Stimulated activated memory B cell treated with anti-CD40 and anti-IgM and Interleukin-4, amounts not matched to agents 10 μg/mL and 1 μg/mL and 100 μg/mL, for 72 hours (primary cell): ENCODE data around the gene TPM3.
"Not testable (repeated sequence)": the region's sequence is repeated elsewhere in the genome, so short reads cannot be mapped to it uniquely, and the experiment has no call there.

Experiments
- ATAC-seq: fragments of 150-1000 bp; cut with Tn5 transposase; 2 replicates; pipeline ENCODE4 v1.10.0; 2021
- H3K27ac Mint-ChIP-seq: one replicate; pipeline ENCODE4 v1.8.0; 2022; ENCODE audit warnings: mild to moderate bottlenecking, mixed read lengths
- H3K27me3 Mint-ChIP-seq: one replicate; pipeline ENCODE4 v1.8.0; 2022; ENCODE audit warnings: mixed read lengths
- H3K36me3 Mint-ChIP-seq: one replicate; pipeline ENCODE4 v1.8.0; 2022; ENCODE audit warnings: mixed read lengths
- H3K4me1 Mint-ChIP-seq: one replicate; pipeline ENCODE4 v1.8.0; 2022; ENCODE audit warnings: mixed read lengths
- H3K4me3 Mint-ChIP-seq: one replicate; pipeline ENCODE4 v1.8.0; 2022; ENCODE audit warnings: mild to moderate bottlenecking, moderate library complexity, mixed read lengths
- H3K9me3 Mint-ChIP-seq: one replicate; pipeline ENCODE4 v1.8.0; 2022; ENCODE audit warnings: mixed read lengths

TPM3 gene

DNA sequence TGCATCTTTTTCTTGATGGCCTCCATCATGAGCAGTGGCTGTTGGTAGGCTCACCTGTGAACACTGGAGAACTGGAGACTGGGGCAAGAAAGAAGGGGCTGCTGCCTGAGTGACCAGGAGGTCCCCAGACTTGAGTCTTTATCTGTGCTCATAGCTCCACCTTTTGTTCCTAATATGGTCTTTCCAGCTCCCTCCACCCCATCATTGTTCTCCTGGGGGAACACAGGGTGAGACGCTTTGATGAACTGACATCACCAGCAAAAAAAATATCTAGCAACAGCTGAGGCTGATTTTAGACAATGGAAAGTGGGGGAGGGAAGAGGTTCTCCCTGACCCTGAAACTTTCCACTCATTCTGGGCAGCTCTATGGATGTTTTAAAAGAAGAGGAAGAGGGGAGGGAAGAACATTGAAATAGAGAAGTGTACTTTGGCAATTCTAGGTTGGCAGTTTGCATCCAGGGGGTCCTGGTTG, at the start of gene TPM3:
TPM3 (minus strand) TSS at position 111 of the 472 bp plus-strand sequence; CDS start at position 29, 82 bp downstream.
- H3K4me3 Mint-ChIP-seq = no peak within 1 kb of the TSS
- H3K36me3 Mint-ChIP-seq = no peaks in the 10 kb centered on the region
- no peaks in the 10 kb centered on the region for H3K9me3 Mint-ChIP-seq
- no peak for ATAC-seq
- H3K27me3 Mint-ChIP-seq = peaks cover 34% of the 10 kb centered on the region
- no peak within 1 kb of the TSS for H3K27ac Mint-ChIP-seq
- peaks cover 5% of the 10 kb centered on the region for H3K4me1 Mint-ChIP-seq

- H3K4me1 Mint-ChIP-seq = peaks cover 7% of the 10 kb centered on the region
- no peaks in the 10 kb centered on the region for H3K27me3 Mint-ChIP-seq
- peaks cover 76% of the 10 kb centered on the region for H3K36me3 Mint-ChIP-seq
- ATAC-seq = no peak
- no peak overlapping the region for H3K4me3 Mint-ChIP-seq
- H3K9me3 Mint-ChIP-seq = no peaks in the 10 kb centered on the region
- no peak overlapping the region for H3K27ac Mint-ChIP-seq
These were observed 48.5 kb upstream of the TPM3 start for GRCh38 chr1:154240294-154240833.

DNA sequence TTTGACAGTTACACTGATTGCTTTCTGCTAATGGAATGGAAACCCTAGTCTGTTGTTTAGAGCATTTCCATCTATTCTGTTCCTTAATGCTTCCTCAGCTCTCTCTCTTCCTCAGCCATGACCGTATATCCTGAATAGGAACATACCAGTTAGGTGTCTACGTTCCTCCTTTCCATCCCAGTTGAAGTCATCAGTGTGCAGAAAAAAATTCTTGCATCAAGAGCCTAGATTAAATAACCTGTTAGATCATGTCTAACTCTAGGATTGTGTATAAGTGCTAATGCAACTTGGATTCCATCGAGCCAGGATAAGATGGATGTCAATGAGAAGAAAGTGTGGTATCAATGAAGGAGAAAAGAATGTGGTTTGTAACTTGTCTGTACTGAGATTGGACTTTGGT, 47.6 kb upstream of the TPM3 start:
- H3K36me3 Mint-ChIP-seq = peaks cover 85% of the 10 kb centered on the region
- H3K4me3 Mint-ChIP-seq = no peak overlapping the region
- ATAC-seq = no peak
- no peak overlapping the region for H3K27ac Mint-ChIP-seq
- no peaks in the 10 kb centered on the region for H3K27me3 Mint-ChIP-seq
- peaks cover 7% of the 10 kb centered on the region for H3K4me1 Mint-ChIP-seq
- no peaks in the 10 kb centered on the region for H3K9me3 Mint-ChIP-seq

DNA sequence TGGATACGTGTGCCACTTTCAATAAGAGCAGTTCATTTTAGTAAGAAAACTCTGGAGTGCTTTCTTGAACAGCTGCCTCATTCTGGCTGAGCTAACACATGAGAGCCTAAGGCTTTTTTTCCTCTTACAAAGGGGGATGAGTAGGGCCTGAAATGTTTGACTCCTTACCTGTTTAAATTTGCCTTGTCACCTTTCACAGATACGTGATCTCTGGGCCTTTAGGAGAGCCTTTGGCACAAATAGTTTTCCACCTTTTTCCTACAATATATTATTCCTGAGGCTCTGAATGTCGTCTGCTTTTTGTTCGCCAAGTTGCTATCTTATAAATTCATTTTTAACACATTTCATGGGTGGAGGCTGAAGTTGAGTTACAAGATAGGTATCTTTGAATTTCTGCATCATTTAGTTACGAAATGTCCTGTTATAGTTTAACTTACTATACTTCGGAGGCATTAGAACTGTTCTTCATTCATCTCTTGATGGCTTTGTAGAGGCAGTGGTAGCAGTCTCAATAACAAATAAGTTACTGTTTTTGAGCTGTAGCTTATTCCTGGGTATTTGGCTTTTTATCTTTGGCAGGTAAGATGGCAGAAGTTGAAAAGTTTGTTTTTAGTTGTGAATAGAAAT, 46.1 kb upstream of the TPM3 start:
- peaks cover 82% of the 10 kb centered on the region for H3K36me3 Mint-ChIP-seq
- no peak overlapping the region for H3K27ac Mint-ChIP-seq
- ATAC-seq = no peak
- H3K4me3 Mint-ChIP-seq = no peak overlapping the region
- peaks cover 7% of the 10 kb centered on the region for H3K4me1 Mint-ChIP-seq
- H3K27me3 Mint-ChIP-seq = no peaks in the 10 kb centered on the region
- H3K9me3 Mint-ChIP-seq = no peaks in the 10 kb centered on the region

DNA sequence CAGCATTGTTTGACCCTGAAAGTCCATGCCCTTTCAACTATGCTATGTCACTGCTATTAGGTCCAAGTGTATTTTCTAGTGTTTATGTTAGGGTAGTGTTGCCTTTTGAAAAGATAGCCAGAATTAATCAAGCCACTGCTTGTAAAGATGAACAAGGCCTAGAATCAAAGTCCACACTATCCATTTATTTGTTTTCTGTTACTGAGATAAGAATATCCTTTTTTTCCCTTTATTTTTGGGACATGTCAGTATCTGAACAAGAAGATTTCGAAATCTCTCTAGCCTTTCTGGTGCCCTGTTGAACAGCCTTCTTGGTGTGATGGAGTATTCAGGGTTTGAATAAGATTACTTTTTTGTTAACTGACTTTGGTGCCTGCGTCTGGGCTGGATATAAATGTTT, 45.5 kb upstream of the TPM3 start:
- no peak overlapping the region for H3K27ac Mint-ChIP-seq
- no peak overlapping the region for H3K4me3 Mint-ChIP-seq
- H3K4me1 Mint-ChIP-seq = peaks cover 7% of the 10 kb centered on the region
- no peaks in the 10 kb centered on the region for H3K27me3 Mint-ChIP-seq
- no peaks in the 10 kb centered on the region for H3K9me3 Mint-ChIP-seq
- ATAC-seq = no peak
- peaks cover 76% of the 10 kb centered on the region for H3K36me3 Mint-ChIP-seq

GRCh38 chr1:154236855-154237254, 45.0 kb upstream of the TPM3 start:
- Mint-ChIP-seq H3K36me3 (peaks cover 70% of the 10 kb centered on the region), H3K9me3 (no peaks in the 10 kb centered on the region), H3K4me1 (peaks cover 7% of the 10 kb centered on the region), H3K4me3 (no peak overlapping the region), H3K27ac (no peak overlapping the region), H3K27me3 (no peaks in the 10 kb centered on the region)
- no peak for ATAC-seq

GRCh38 chr1:154233127-154233526, 41.2 kb upstream of the TPM3 start:
- H3K9me3 Mint-ChIP-seq, H3K4me3 Mint-ChIP-seq, H3K27me3 Mint-ChIP-seq, H3K4me1 Mint-ChIP-seq, ATAC-seq, H3K27ac Mint-ChIP-seq: not testable (repeated sequence)
- H3K36me3 Mint-ChIP-seq = peaks cover 66% of the 10 kb centered on the region

DNA sequence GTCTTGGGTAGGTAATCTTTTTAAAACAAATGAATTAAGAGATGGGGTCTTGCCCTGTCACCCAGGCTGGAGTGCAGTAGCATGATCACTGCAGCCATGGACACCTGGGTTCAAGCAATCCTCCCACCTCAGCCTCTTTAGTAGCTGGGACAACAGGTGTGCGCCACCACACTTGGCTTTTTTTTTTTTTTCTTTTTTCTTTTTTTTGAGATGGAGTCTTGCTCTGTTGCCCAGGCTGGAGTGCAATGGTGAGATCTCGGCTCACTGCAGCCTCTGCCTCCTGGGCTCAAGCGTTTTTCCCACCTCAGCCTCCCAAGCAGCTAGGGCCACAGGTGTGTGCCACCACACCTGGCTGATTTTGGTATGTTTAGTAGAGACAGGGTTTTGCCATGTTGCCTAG, 39.2 kb upstream of the TPM3 start:
- not testable (repeated sequence) for ATAC-seq, H3K4me1 Mint-ChIP-seq, H3K27me3 Mint-ChIP-seq, H3K27ac Mint-ChIP-seq, H3K4me3 Mint-ChIP-seq, H3K9me3 Mint-ChIP-seq
- peaks cover 66% of the 10 kb centered on the region for H3K36me3 Mint-ChIP-seq

- no peaks in the 10 kb centered on the region for H3K27me3 Mint-ChIP-seq
- H3K27ac Mint-ChIP-seq = peak overlapping the region; percentile 64
- H3K4me1 Mint-ChIP-seq = peaks cover 48% of the 10 kb centered on the region
- no peaks in the 10 kb centered on the region for H3K9me3 Mint-ChIP-seq
- no peak overlapping the region for H3K4me3 Mint-ChIP-seq
- ATAC-seq = no peak
- H3K36me3 Mint-ChIP-seq = peaks cover 40% of the 10 kb centered on the region
These were observed 33.5 kb upstream of the TPM3 start for GRCh38 chr1:154225370-154225769.

DNA sequence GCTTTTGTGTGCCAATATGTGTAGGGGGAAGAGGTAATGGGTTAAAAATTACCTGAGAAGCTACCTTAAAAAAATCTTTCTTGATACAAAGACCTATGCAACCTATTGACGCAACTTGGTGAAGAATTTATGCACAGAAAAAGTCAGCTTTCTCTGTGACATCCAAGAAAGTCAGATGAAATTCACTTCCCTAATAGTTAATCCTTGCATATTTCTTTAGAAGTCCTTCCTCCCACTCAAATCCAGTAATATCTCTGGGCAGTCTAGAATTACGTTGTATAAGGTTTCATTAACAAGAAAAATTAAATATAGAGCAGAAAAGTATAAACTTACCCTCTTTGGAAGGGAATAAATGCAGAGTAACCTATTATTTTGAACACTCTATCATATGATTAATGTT, 31.7 kb upstream of the TPM3 start:
- peak overlapping the region; percentile 64 for H3K27ac Mint-ChIP-seq
- ATAC-seq = no peak
- peaks cover 41% of the 10 kb centered on the region for H3K36me3 Mint-ChIP-seq
- H3K4me1 Mint-ChIP-seq = peaks cover 58% of the 10 kb centered on the region
- no peak overlapping the region for H3K4me3 Mint-ChIP-seq
- H3K9me3 Mint-ChIP-seq = no peaks in the 10 kb centered on the region
- H3K27me3 Mint-ChIP-seq = no peaks in the 10 kb centered on the region

- no peaks in the 10 kb centered on the region for H3K27me3 Mint-ChIP-seq
- H3K4me1 Mint-ChIP-seq = peaks cover 65% of the 10 kb centered on the region
- peak overlapping the region; percentile 64 for H3K4me3 Mint-ChIP-seq
- no peaks in the 10 kb centered on the region for H3K9me3 Mint-ChIP-seq
- no peak for ATAC-seq
- peaks cover 41% of the 10 kb centered on the region for H3K36me3 Mint-ChIP-seq
- H3K27ac Mint-ChIP-seq = peak overlapping the region; percentile 70
These were observed 31.0 kb upstream of the TPM3 start for GRCh38 chr1:154222918-154223317.

- H3K4me1 Mint-ChIP-seq = peaks cover 69% of the 10 kb centered on the region
- H3K27ac Mint-ChIP-seq = peak overlapping the region; percentile 97
- no peaks in the 10 kb centered on the region for H3K9me3 Mint-ChIP-seq
- ATAC-seq = no peak
- peak overlapping the region; percentile 91 for H3K4me3 Mint-ChIP-seq
- no peaks in the 10 kb centered on the region for H3K27me3 Mint-ChIP-seq
- H3K36me3 Mint-ChIP-seq = peaks cover 41% of the 10 kb centered on the region
These were observed 30.6 kb upstream of the TPM3 start for GRCh38 chr1:154222518-154222917.

DNA sequence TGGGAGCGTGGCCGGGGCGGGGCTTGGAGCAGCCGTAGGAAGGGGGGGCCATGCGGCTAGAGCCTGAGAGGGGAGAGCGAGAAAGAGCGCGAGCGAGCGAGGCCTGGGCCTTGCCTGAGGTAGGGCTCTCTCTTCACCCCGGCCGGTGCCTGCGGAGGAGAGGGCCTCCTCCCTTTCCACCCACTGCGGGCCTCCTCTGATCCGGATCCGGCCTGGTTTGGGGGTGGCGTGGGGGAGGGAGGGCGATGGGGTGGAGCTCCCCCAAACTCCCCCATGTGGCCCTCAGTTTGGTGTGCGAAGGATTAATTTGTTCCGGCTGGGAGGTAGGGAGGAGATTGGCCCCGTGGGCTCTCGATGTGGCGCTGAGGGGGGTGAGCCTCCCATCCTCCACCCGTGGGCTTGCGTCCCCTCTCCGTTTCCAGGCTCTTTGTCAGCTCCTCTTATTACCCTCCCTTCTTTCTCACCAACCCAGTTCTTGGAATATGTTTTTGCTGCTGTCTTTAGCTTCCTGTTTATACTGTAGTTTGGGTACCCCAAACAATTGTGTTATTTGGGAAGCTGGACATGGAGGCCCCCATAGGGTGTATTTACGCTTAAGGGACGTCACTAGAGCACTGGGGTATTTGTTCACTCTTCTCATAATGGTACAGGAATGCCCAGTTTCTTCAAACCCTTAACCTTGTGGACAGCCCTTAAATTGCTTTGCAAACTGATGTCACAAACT, 29.5 kb upstream of the TPM3 start:
- Mint-ChIP-seq H3K4me3 (peak overlapping the region; percentile 91), H3K36me3 (peaks cover 36% of the 10 kb centered on the region), H3K27me3 (no peaks in the 10 kb centered on the region), H3K27ac (peak overlapping the region; percentile 97), H3K9me3 (no peaks in the 10 kb centered on the region), H3K4me1 (peaks cover 73% of the 10 kb centered on the region)
- peak; percentile 62 for ATAC-seq

GRCh38 chr1:154220970-154221277, 29.0 kb upstream of the TPM3 start:
- peaks cover 68% of the 10 kb centered on the region for H3K4me1 Mint-ChIP-seq
- no peaks in the 10 kb centered on the region for H3K9me3 Mint-ChIP-seq
- H3K27ac Mint-ChIP-seq = peak overlapping the region; percentile 97
- ATAC-seq = peak; percentile 66
- H3K36me3 Mint-ChIP-seq = peaks cover 35% of the 10 kb centered on the region
- no peaks in the 10 kb centered on the region for H3K27me3 Mint-ChIP-seq
- H3K4me3 Mint-ChIP-seq = peak overlapping the region; percentile 91

- peak; percentile 96 for ATAC-seq
- H3K9me3 Mint-ChIP-seq = no peaks in the 10 kb centered on the region
- no peaks in the 10 kb centered on the region for H3K27me3 Mint-ChIP-seq
- peak within 1 kb of the TSS; percentile 97 for H3K27ac Mint-ChIP-seq
- H3K36me3 Mint-ChIP-seq = peaks cover 30% of the 10 kb centered on the region
- H3K4me3 Mint-ChIP-seq = peak within 1 kb of the TSS; percentile 91
- peaks cover 62% of the 10 kb centered on the region for H3K4me1 Mint-ChIP-seq
These were observed 28.4 kb upstream of the TPM3 start, which contains the start of gene UBAP2L for GRCh38 chr1:154220071-154220969. Gene UBAP2L, plus strand, starts transcription at chr1:154220955. Its CDS starts 4,169 bp downstream, at chr1:154225124.
